Neural crest cell (in vitro differentiated cells): Measurements from ENCODE around the gene WDR7. TPM values are rescaled to one million over a fixed set of nuclear protein-coding genes. Genes with fewer than 3 reads are reported as not detected.

ENCODE experiments used
- DNase-seq: peaks from one replicate; pipeline ENCODE4 v3.0.0; 2021; ENCODE audit warnings: low read depth, mixed read lengths, low spot score
- H3K27ac Mint-ChIP-seq: one replicate; pipeline ENCODE4 v1.8.0; 2021; ENCODE audit warnings: mild to moderate bottlenecking, mixed read lengths; ENCODE audit not compliant: unreplicated experiment
- H3K27me3 Mint-ChIP-seq: 2 replicates; pipeline ENCODE4 v1.8.0; 2021; ENCODE audit warnings: low read depth, mild to moderate bottlenecking, mixed read lengths
- H3K36me3 Mint-ChIP-seq: 2 replicates; pipeline ENCODE4 v1.8.0; 2021; ENCODE audit warnings: low read depth, mild to moderate bottlenecking, mixed read lengths
- H3K4me1 Mint-ChIP-seq: 2 replicates; pipeline ENCODE4 v1.8.0; 2021; ENCODE audit warnings: mixed read lengths
- H3K4me3 Mint-ChIP-seq: one replicate; pipeline ENCODE4 v1.8.0; 2021; ENCODE audit warnings: mild to moderate bottlenecking, mixed read lengths
- H3K9me3 Mint-ChIP-seq: 2 replicates; pipeline ENCODE4 v1.8.0; 2021; ENCODE audit warnings: mixed read lengths
- total RNA-seq: library from RNA; stranded (reverse); gene quantifications from 2 replicates; pipeline ENCODE4 v1.2.1, GENCODE V29; 2021
- TF ChIP-seq, protein P1 (sequence below): fragments of 200-600 bp; sonication (generic); conservative IDR thresholded peaks from 2 replicates; pipeline ENCODE4 v1.5.0; 2021; ENCODE audit warnings: antibody characterized with exemption, mild to moderate bottlenecking

The WDR7 gene
- total RNA-seq, 1 donor from 2014 or later, result 17.3 TPM

DNA sequence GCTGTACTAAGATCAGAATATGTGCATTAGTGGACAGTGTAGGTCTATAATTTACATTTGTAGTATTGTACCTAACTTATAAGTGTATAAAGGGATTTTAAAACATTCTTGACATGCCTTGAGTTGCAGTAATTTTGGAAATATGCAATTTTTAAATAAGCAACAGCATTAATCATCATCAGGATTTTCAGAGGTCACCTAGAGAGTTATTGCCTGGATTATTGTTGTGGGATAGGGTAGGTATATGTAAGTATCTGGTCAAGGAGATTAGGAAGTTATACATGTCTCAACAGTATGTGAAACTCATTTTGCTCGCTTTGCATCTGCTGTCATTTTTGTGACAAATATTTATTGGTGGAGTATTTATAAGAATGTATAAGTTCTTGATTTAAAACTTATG is 184.2 kb downstream of the WDR7 start:
- Mint-ChIP-seq H3K9me3 (no peaks in the 10 kb centered on the region), H3K27ac (no peak overlapping the region), H3K4me1 (peaks cover 10% of the 10 kb centered on the region), H3K36me3 (peaks cover 7% of the 10 kb centered on the region), H3K27me3 (no peaks in the 10 kb centered on the region), H3K4me3 (no peak overlapping the region)
- TF ChIP-seq, protein P1, sequence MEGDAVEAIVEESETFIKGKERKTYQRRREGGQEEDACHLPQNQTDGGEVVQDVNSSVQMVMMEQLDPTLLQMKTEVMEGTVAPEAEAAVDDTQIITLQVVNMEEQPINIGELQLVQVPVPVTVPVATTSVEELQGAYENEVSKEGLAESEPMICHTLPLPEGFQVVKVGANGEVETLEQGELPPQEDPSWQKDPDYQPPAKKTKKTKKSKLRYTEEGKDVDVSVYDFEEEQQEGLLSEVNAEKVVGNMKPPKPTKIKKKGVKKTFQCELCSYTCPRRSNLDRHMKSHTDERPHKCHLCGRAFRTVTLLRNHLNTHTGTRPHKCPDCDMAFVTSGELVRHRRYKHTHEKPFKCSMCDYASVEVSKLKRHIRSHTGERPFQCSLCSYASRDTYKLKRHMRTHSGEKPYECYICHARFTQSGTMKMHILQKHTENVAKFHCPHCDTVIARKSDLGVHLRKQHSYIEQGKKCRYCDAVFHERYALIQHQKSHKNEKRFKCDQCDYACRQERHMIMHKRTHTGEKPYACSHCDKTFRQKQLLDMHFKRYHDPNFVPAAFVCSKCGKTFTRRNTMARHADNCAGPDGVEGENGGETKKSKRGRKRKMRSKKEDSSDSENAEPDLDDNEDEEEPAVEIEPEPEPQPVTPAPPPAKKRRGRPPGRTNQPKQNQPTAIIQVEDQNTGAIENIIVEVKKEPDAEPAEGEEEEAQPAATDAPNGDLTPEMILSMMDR, result no peak
- no peak for DNase-seq

DNA sequence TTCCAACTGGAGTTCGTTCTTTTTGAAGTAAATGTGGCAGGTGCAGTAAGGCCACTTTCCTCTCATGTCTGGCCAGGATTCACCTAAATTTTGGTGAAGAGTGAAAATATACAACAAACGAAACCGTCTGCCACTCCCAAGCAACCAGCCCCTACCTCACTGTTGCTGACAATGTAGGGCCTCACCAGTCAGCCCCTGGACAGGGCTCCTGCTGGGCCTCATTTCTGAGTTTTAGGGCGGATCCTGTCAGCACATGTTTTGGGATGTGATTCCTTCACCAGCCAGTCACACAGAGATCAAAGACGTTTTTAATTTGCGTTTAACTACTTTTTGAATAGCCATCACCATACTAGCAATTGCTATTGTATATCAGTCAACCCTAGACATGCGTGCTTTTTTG is 185.0 kb downstream of the WDR7 start:
- no peak overlapping the region for H3K27ac Mint-ChIP-seq
- TF ChIP-seq, protein P1, result no peak
- H3K36me3 Mint-ChIP-seq, result peaks cover 7% of the 10 kb centered on the region
- H3K4me1 Mint-ChIP-seq, result peaks cover 6% of the 10 kb centered on the region
- H3K27me3 Mint-ChIP-seq, result no peaks in the 10 kb centered on the region
- DNase-seq, result no peak
- no peak overlapping the region for H3K4me3 Mint-ChIP-seq
- no peaks in the 10 kb centered on the region for H3K9me3 Mint-ChIP-seq

DNA sequence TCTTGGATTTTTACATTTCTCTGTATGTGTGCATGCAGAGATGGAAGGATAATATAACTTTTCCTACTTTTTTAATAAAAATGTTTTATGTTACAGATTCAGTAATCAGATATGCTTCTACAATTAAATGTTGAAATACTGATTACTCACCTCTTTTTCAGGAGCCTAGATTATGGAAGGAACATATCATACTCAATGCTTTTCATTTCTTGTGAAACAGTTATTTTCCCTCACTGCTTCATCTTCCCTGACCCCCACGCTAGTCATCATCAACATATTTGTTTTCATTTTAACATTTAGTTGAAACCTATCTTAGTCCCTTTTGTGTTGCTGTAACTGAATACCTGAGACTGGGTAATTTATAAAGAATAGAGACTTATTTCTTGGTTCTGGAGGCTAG is 190.7 kb downstream of the WDR7 start:
- no peak for DNase-seq
- Mint-ChIP-seq H3K9me3 (no peaks in the 10 kb centered on the region), H3K36me3 (no peaks in the 10 kb centered on the region), H3K27ac (no peak overlapping the region), H3K4me3 (no peak overlapping the region), H3K27me3 (no peaks in the 10 kb centered on the region), H3K4me1 (no peaks in the 10 kb centered on the region)
- TF ChIP-seq, protein P1, result no peak

DNA sequence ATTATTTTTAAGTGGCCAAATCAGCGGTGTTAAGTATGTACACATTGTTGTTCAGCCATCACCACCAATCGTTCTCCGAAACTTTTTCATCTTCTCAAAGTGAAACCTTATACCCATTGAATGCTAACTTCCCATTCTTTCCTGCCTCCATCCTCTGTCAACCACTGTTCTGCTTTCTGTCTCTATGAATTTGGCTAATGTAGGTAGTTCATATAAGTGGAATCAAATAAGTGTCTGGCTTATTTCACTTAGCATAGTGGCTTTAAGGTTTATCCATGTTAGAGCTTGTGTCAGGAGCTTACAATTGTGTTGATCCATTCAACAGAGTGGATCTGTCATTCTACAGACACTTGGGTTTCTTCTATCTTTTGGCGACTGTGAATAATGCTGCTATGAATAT is 192.1 kb downstream of the WDR7 start:
- DNase-seq, result no peak
- H3K4me3 Mint-ChIP-seq, result no peak overlapping the region

DNA sequence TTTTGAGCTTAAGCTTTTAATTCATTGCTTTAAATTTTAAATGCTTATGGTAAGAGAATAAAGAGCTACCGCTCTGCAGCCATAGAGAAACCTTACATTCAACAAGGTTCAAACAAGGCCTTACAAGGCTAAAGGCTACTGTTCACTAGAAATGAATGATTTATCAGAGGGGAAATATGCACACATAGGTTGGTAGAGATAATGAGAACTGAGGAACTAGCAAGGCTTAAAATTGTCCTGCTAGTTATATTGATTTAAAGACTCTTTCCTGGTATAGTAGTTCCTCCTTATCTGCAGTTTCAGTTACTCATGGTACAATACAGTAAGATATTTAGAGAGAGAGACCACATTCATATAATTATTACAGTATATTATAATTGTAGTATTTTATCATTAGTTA is 193.4 kb downstream of the WDR7 start:
- Mint-ChIP-seq H3K36me3 (peaks cover 2% of the 10 kb centered on the region), H3K27me3 (no peaks in the 10 kb centered on the region), H3K27ac (no peak overlapping the region), H3K9me3 (no peaks in the 10 kb centered on the region), H3K4me1 (no peaks in the 10 kb centered on the region), H3K4me3 (no peak overlapping the region)
- TF ChIP-seq, protein P1, result no peak
- no peak for DNase-seq

More for the DNA sequence above, 192.1 kb downstream of the WDR7 start:
- H3K36me3 Mint-ChIP-seq, result no peaks in the 10 kb centered on the region
- H3K27ac Mint-ChIP-seq, result no peak overlapping the region
- no peaks in the 10 kb centered on the region for H3K27me3 Mint-ChIP-seq
- no peaks in the 10 kb centered on the region for H3K9me3 Mint-ChIP-seq
- TF ChIP-seq, protein P1, result no peak
- no peaks in the 10 kb centered on the region for H3K4me1 Mint-ChIP-seq

DNA sequence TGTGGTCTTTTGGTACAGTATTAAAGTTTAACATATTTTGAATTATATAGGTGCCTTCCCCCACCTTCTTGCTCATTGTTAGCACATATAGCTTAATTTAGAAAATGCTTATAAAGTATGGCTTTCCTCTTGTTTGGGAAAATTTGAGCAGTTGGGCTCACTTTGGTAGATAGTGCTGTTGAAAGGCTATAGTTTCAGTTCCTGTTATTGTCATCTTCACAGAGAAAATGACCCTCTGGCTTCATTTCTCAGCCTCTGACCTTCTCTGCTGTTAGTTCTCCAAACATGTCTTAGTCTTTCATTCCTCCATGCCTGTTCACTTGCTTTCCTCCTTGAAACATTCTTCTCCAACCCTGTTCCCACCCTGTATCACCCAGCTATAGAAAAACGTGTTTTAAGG is 200.6 kb downstream of the WDR7 start:
- Mint-ChIP-seq H3K27ac (no peak overlapping the region), H3K4me3 (no peak overlapping the region), H3K4me1 (peaks cover 5% of the 10 kb centered on the region), H3K36me3 (peaks cover 7% of the 10 kb centered on the region), H3K27me3 (peaks cover 12% of the 10 kb centered on the region), H3K9me3 (no peaks in the 10 kb centered on the region)
- no peak for DNase-seq
- TF ChIP-seq, protein P1, result no peak
